OCI-M2 (cell line): ENCODE results near the gene PIP5K1B.

ENCODE experiments used
- DNase-seq: peaks from one replicate; lab custom pipeline; 2025; ENCODE audit not compliant: unreplicated experiment; lab: John Stamatoyannopoulos, UW

The PIP5K1B gene

DNA sequence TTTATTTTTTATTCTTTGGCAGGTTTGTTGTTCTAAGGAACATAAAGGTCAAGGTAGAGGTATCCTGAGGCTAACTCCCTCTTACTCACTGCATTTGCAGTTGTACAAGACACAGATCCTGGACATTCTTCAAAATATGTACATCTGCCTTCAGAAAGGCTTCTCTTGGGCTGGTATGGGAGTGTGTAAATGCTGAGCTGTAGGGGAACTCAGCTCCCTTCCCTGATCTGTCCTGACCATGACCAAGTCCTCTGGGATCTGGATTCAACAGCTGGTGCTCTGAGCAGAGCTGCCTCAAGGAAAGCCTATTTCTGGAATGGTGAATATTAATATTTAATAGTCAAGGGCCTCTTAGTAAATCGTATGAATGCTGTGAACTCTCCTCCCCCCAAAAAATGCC lies 191.4 kb downstream of the PIP5K1B start:
- DNase-seq, result no peak

DNA sequence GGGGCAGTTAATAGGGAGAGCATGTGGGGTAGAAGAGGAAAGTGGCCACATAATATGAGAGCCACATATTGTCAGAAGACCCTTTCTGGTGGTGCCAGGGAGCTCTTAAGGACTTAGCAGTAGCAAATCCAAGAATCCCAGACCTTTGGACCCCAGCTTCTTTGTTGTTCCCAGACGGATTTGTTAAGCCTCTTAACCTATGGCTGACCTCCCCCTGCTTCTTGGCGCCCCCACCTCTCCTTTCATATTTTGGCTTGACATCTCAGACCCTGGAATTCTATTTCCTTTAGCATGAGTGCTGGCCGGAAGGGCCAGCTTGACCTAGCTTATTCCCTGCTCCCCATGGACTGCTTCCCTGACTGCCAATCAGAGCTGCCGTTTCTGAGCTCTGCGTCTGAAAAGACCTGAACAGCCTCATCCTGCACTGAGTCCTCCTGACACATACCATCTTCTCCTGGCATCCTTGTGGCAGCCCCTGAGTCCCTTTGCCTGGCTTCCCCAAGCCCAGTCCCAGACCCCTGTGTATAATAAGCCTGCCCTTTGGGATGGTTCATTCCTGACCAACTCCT lies 192.6 kb downstream of the PIP5K1B start:
- no peak for DNase-seq

DNA sequence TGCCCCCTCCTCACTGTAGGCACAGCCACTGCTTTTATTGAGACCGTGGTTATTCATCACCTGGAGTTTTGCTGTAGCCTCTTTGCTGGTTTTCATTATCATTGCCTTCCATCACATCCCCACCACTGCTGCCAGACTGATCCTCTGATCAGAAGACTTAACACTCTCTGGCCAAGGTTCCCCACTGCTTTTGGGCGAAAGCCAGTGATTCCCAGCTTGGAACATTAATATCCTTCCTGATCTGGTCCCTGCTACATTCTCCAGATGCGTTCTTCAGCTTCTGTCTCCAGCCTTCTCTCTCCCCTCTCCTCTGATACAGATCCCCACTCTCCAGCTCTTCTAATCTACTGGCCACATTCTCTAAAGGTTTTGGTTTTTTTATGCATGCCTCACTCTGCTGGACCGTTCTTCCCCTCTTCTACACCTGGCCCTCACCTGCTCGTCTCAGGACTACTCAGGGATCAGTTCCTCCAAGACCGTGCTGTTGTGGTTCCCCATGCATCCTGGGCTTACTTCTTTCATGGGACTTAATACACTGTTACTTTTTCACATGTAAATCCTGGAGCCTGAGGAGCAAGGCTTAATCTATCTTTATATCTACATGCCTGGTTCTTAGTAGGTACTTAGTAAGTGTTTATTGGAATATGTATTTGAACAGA lies 193.9 kb downstream of the PIP5K1B start:
- DNase-seq, result no peak

DNA sequence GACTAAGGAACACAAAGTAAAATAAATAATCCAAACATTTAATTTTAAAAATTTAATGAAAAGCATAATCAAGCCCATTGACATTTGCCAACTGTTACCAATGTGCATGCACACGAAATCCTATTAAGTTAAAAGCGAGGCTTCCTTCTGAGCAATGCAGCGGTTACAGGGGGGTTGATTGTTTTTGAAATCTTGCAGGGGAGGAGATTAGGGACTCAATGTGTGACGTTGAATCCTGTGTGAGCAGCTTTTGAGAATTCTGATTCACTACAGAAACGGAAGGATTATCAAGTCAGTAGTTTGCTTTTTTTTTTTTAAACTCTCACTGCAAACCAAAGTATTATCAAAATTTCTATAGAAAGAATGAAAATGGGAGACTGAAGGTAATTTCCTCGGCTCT lies 199.4 kb downstream of the PIP5K1B start:
- DNase-seq, result no peak

- DNase-seq, result no peak
Observed at GRCh38 chr9:68905129-68905528, 200.1 kb downstream of the PIP5K1B start.

DNA sequence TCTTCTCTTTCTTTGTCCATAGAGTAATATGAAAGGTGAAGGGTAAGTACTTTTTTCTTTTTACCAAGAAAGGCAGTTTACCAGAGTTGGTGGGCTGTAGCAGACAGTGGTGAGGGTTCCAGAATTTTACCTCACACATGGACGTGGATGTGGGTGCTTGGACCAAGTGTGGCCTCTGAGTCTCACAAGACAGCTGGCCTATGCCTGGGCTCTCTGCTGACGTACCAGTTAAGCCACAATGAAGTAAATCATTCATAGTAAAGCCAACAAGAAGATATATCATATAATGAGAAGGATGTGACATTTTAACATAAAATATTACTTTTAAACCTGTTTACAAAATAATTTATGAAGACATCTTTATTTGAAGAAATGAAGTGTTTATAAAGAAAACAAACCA lies 202.9 kb downstream of the PIP5K1B start:
- no peak for DNase-seq

DNA sequence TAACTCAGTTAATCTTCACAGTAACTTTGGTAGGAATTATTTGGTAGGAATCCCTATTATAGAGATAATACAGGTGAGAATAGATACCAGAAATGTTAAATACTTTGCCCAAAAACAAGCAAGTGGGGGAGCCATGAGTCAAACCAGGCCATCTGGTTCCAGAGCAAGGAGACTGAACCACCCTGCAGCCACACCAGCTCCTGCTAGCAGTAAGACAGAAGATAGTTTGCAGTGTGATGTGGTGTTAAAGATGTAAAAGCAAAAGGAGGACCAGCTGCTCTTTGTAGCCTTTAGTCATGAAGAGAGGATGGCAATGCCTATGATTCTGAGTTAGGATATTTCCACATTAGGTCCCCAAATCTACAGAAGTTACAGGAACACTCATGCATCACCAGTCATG lies 207.5 kb downstream of the PIP5K1B start:
- no peak for DNase-seq

GRCh38 chr9:68913054-68913453 lies 208.0 kb downstream of the PIP5K1B start:
- DNase-seq, result no peak

DNA sequence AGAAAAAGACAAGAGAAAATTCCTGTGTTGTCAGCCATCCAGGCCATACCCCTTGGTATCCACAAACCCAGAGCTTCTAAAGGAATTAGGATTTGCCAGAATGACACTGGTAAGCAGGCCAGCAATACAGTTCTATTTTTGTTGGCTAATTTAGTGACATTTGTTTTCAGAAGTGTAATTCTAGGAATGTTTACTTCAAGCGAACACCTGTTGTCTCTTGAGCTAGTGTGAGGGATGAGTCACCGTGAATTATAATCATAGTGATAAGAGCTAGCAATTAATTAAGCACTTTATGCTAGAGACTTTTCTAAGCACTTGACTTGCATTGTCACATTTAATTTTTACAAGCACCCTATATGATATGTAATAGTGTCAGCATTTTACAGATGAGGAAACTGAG lies 209.7 kb downstream of the PIP5K1B start:
- DNase-seq, result no peak

- DNase-seq, result no peak
Observed at GRCh38 chr9:68919661-68920060, 214.6 kb downstream of the PIP5K1B start.

DNA sequence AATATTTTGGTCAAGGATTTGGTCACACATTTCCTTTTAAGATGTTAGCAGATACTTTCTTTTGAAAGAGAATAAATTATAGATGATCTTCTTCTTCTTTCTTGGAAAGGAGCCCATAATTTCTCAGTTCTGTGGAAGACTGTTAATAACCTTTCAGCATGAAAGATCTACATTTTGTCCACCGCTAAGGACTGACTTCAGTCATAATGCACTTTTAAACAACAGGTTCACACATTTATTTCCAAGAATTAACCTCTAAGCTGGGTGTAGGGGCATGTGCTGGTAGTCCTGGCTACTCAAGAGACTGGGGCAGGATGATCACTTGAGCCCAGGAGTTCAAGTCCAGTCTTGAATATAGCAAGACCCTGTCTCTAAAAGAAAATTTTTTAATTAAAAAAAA lies 215.9 kb downstream of the PIP5K1B start:
- no peak for DNase-seq

DNA sequence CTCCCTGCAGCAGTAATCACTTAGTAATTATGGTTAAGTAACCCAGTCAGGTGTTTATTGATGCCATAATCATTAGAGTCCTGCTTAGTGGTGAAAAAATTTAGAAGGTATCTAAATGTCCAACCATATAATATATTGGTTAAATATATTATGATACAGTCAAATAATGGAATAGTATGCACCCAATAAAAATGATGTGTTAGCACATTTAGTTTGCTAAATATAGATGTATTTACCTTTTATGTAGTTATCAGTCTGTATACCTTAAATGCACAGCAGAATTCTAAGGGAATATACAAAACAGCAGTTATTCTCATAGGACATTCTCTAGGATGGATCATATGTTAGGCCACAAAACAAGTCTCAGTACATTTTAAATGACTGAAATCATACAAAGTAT lies 218.4 kb downstream of the PIP5K1B start:
- no peak for DNase-seq

DNA sequence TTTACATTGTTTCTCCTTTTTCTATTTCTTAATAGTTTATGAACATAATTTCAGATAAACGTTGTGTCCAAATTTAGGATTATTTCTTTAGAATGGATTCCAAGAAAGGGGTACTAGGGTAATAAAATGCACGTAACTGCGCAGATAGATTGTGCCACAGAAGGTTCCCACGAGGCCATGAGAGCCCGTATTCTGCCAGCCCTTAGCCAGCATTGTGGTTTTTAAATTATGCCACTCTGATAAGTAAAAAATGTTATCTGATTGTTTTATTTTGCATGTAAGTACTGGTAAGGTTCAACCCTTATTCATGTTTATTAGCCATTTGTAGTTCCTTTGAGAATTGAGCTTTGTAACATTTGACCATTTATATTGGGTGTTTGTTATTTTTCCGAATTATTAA lies 220.1 kb downstream of the PIP5K1B start:
- DNase-seq, result no peak

DNA sequence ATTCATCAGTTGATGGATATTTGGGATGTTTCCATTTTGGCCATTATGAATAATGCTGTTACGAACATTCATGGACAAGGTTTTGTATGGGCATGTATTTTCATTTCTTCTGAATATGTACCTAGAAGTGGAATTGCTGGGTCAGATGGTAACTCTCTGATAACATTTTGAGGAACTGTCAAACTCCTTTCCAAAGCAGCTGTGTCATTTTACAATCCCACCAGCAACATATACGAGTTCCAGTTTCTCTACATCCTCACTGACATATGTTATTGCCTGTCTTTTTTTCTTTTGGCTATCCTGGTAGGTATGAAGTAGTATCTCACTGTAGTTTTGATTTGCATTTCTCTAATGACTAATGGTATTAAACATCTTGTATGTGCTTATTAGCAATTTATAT lies 222.1 kb downstream of the PIP5K1B start:
- no peak for DNase-seq

DNA sequence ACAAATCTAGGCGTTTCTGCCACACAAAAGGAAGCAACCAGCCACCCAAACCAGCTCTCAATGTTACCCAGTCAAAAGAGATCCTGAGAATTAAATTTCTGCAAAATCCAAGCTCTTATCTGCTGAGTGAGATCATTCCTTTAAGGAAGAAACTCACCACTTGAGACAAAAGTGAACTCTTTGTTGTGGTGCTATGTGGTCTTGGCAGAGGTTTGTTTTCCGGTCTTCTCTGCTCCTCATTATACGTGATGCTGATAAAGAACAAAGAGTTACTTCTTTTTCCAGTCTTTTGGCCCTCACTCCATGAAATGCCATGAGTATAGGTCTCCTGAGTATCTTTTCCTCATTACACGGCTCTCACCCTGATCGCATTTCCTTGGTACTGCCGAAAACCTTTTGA lies 226.8 kb downstream of the PIP5K1B start:
- DNase-seq, result no peak

DNA sequence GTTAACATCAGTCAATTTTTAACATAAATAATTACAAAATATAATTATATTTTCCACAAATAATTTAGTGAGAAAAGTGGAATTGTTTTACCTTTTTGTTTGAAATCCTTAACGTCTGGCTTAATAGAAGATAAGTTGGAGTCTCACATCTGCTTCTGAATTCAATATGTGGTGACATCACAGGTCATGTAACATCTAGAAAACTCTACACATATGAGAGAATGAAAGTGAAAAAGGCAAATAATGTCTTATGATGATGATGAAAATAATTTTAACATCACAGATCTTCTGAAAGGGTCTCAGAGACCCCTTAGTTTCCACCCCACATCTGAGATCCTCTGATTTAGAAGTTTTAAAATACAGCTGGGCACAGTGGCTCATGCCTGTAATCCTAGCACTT lies 227.4 kb downstream of the PIP5K1B start:
- DNase-seq, result no peak

- no peak for DNase-seq
Observed at GRCh38 chr9:68933434-68934328, 228.6 kb downstream of the PIP5K1B start.

DNA sequence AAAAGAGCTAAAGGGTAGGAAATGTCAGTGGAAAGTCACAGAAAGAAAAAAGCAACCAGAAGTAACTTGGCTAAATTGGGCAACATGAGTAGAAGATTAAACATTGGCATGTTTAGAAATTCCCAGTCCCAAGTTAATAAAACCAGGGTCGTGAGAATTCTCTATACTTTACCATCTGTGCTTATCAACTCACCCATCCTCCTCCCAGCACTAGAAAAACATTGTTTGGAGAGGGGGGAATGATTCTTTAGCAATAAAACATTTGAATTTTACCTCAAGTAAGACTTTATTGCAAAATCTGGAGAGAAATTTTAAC lies 229.2 kb downstream of the PIP5K1B start:
- DNase-seq, result no peak

- DNase-seq, result no peak
Observed at GRCh38 chr9:68940573-68940972, 235.5 kb downstream of the PIP5K1B start.

DNA sequence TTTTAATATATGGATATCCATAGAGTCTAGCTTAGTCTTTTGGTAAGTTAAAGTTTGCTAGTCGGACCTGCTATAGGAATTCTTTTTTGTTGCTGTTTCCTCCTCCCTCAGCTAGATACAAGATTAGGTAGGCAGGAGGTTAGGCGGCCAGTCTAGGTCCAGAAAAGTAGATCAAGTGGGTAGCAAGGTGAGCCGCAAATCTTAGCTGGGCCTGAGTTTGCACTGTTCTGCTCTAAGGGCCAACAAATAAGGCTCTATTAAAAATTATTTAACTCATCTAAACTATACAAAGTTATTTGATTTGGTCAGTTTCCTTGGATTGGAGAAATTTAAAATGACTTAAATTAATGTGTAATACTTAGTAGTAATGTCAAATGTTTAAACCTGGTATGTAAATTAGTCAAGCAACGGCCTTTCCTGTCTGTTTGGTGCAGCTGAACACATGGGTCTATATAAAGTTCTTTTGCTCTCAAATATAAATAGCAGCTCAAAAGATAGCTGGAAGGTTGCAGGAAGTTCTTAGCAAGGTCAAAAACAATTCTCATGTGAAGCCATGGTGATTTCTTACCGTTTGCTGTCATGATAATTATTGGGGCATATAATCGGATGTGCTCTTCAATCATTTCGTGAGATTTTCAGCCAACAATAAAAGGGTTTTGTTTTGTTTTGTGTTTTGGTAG lies 236.9 kb downstream of the PIP5K1B start:
- no peak for DNase-seq

DNA sequence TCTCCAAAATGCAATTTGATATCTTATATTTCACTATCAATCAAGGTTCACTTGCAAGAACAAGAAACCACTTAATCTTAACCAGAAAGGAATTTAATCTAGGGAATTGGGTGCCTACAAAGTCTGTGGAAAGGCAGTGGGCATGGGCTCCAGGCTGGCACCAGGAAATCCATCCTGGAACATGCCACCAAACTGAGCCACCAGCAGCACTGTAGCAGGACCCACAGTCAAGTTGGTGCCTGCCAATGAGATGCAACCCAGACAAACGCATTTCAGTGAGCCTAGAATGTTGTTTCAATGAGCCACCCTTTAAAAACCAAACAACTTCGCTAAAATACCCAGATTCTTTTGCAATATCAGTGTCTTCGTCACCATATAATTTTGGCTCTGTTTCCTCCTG lies 237.8 kb downstream of the PIP5K1B start:
- no peak for DNase-seq

DNA sequence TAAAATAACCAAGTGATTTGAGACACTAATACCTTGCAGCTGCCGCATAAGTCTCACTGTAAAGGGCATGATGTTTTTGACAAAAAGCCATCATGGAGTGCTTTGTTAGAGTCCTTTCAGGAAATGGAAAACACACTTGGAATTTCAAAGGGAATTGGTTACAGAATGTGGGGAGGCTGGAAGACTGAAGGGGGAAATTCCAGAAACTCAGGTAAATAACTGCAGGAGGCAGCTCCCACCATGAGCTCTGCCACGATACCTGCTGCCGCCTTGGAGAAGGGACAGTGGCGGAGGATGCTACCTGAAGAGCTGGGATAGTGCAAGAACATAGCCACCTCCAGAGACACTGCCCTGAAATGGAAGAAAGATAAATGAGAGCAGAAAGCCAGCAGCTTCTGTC lies 242.0 kb downstream of the PIP5K1B start:
- DNase-seq, result no peak
